ENCODE data around the gene RNASEH2C. TPM values are rescaled to one million over a fixed set of nuclear protein-coding genes. Genes with fewer than 3 reads are reported as not detected.
"Not testable (repeated sequence)": the region's sequence is repeated elsewhere in the genome, so short reads cannot be mapped to it uniquely, and the experiment has no call there.

Gene RNASEH2C
- total RNA-seq, 1 donor from 2014 or later: 44.0 TPM

DNA sequence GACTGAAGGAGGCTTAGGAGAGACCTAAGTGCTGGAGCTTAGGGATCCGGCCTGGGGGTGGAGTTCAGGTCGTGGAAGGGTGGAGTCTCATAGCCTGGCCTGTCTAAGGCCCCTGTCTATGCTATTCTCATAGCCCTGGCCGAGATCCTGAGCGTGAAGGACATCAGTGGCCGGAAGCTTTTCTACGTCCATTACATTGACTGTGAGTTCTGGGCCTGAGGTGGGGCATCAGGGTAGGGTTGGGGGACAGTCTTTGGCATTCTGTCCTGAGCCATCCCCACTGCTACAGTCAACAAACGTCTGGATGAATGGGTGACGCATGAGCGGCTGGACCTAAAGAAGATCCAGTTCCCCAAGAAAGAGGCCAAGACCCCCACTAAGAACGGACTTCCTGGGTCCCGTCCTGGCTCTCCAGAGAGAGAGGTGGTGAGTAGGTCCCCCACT lies 7.9 kb downstream of the RNASEH2C start:
- H3K36me3 Mint-ChIP-seq (ENCODE audit: insufficient read depth): peaks cover 22% of the 10 kb centered on the region
- peaks cover 6% of the 10 kb centered on the region for H3K4me1 Mint-ChIP-seq (ENCODE audit: low read depth)
- TF ChIP-seq, protein P1, sequence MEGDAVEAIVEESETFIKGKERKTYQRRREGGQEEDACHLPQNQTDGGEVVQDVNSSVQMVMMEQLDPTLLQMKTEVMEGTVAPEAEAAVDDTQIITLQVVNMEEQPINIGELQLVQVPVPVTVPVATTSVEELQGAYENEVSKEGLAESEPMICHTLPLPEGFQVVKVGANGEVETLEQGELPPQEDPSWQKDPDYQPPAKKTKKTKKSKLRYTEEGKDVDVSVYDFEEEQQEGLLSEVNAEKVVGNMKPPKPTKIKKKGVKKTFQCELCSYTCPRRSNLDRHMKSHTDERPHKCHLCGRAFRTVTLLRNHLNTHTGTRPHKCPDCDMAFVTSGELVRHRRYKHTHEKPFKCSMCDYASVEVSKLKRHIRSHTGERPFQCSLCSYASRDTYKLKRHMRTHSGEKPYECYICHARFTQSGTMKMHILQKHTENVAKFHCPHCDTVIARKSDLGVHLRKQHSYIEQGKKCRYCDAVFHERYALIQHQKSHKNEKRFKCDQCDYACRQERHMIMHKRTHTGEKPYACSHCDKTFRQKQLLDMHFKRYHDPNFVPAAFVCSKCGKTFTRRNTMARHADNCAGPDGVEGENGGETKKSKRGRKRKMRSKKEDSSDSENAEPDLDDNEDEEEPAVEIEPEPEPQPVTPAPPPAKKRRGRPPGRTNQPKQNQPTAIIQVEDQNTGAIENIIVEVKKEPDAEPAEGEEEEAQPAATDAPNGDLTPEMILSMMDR (IDR thresholded peaks at IDR 0.05; ENCODE audit: unreplicated experiment): no peak
- H3K4me3 Mint-ChIP-seq (ENCODE audit: low read depth): peak overlapping the region; percentile 88
- DNase-seq (ENCODE audit: low spot score, unreplicated experiment): no peak
- peak overlapping the region; percentile 99 for H3K27ac Mint-ChIP-seq
- H3K9me3 Mint-ChIP-seq (ENCODE audit: low read depth): no peaks in the 10 kb centered on the region
- H3K27me3 Mint-ChIP-seq: no peaks in the 10 kb centered on the region

GRCh38 chr11:65711785-65712632 lies 8.6 kb downstream of the RNASEH2C start, which contains the start of gene KAT5:
KAT5 (plus strand) TSS chr11:65712252; CDS start chr11:65712268, 16 bp downstream.
- Mint-ChIP-seq H3K27ac (peak within 1 kb of the TSS; percentile 99), H3K36me3 (ENCODE audit: insufficient read depth) (peaks cover 19% of the 10 kb centered on the region), H3K27me3 (no peaks in the 10 kb centered on the region), H3K4me3 (ENCODE audit: low read depth) (peak within 1 kb of the TSS; percentile 88), H3K4me1 (ENCODE audit: low read depth) (peaks cover 6% of the 10 kb centered on the region), H3K9me3 (ENCODE audit: low read depth) (no peaks in the 10 kb centered on the region)
- DNase-seq (ENCODE audit: low spot score, unreplicated experiment): peak; percentile 97
- TF ChIP-seq, protein P1 (IDR thresholded peaks at IDR 0.05; ENCODE audit: unreplicated experiment): peak; percentile 92

DNA sequence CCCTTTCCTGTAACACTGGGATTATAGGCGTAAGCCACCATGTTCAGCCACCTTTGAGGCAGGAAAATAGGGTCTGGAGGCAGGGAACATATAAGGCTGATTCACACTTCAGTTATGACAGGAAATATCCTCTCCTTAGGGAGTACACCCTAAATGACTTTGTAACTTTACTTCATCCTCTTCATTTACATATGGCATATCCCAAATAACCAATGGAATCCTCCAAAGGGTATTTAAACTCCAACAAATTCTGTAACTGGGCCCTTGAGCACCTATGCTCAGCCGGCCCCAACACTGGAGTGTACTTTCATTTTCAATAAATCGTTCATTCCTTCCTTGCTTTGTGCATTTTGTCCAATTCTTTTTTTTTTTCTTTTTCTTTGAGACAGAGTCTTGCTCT lies 10.2 kb downstream of the RNASEH2C start:
- Mint-ChIP-seq H3K4me1 (ENCODE audit: low read depth) (peaks cover 6% of the 10 kb centered on the region), H3K27me3 (peaks cover 5% of the 10 kb centered on the region), H3K27ac (no peak overlapping the region), H3K36me3 (ENCODE audit: insufficient read depth) (peaks cover 17% of the 10 kb centered on the region), H3K4me3 (ENCODE audit: low read depth) (no peak overlapping the region), H3K9me3 (ENCODE audit: low read depth) (no peaks in the 10 kb centered on the region)
- TF ChIP-seq, protein P1 (IDR thresholded peaks at IDR 0.05; ENCODE audit: unreplicated experiment): no peak
- DNase-seq (ENCODE audit: low spot score, unreplicated experiment): no peak

- peaks cover 6% of the 10 kb centered on the region for H3K4me1 Mint-ChIP-seq (ENCODE audit: low read depth)
- peaks cover 5% of the 10 kb centered on the region for H3K27me3 Mint-ChIP-seq
- TF ChIP-seq, protein P1 (IDR thresholded peaks at IDR 0.05; ENCODE audit: unreplicated experiment): no peak
- H3K4me3 Mint-ChIP-seq (ENCODE audit: low read depth): no peak overlapping the region
- peaks cover 11% of the 10 kb centered on the region for H3K36me3 Mint-ChIP-seq (ENCODE audit: insufficient read depth)
- no peak overlapping the region for H3K27ac Mint-ChIP-seq
- H3K9me3 Mint-ChIP-seq (ENCODE audit: low read depth): no peaks in the 10 kb centered on the region
- DNase-seq (ENCODE audit: low spot score, unreplicated experiment): no peak
Observed at GRCh38 chr11:65709661-65710060, 10.9 kb downstream of the RNASEH2C start.

- TF ChIP-seq, protein P1 (IDR thresholded peaks at IDR 0.05; ENCODE audit: unreplicated experiment): no peak
- peaks cover 9% of the 10 kb centered on the region for H3K27me3 Mint-ChIP-seq
- peaks cover 6% of the 10 kb centered on the region for H3K4me1 Mint-ChIP-seq (ENCODE audit: low read depth)
- no peak overlapping the region for H3K4me3 Mint-ChIP-seq (ENCODE audit: low read depth)
- peaks cover 3% of the 10 kb centered on the region for H3K36me3 Mint-ChIP-seq (ENCODE audit: insufficient read depth)
- no peak for DNase-seq (ENCODE audit: low spot score, unreplicated experiment)
- no peak overlapping the region for H3K27ac Mint-ChIP-seq
- H3K9me3 Mint-ChIP-seq (ENCODE audit: low read depth): no peaks in the 10 kb centered on the region
Observed at GRCh38 chr11:65708451-65708850, 12.1 kb downstream of the RNASEH2C start.

- not testable (repeated sequence) for DNase-seq (ENCODE audit: low spot score, unreplicated experiment); H3K36me3 Mint-ChIP-seq (ENCODE audit: insufficient read depth)
- H3K27me3 Mint-ChIP-seq: peaks cover 16% of the 10 kb centered on the region
Observed at GRCh38 chr11:65707002-65707401, 13.6 kb downstream of the RNASEH2C start.

More at GRCh38 chr11:65707002-65707401, 13.6 kb downstream of the RNASEH2C start:
- H3K4me1 Mint-ChIP-seq (ENCODE audit: low read depth); H3K4me3 Mint-ChIP-seq (ENCODE audit: low read depth); H3K27ac Mint-ChIP-seq; H3K9me3 Mint-ChIP-seq (ENCODE audit: low read depth): not testable (repeated sequence)
